DMS153 (cell line): Measurements from ENCODE around the gene KRTAP5-1.

ENCODE experiments used
- DNase-seq: peaks from one replicate; lab custom pipeline; 2025; lab: John Stamatoyannopoulos, UW

KRTAP5-1 gene

DNA sequence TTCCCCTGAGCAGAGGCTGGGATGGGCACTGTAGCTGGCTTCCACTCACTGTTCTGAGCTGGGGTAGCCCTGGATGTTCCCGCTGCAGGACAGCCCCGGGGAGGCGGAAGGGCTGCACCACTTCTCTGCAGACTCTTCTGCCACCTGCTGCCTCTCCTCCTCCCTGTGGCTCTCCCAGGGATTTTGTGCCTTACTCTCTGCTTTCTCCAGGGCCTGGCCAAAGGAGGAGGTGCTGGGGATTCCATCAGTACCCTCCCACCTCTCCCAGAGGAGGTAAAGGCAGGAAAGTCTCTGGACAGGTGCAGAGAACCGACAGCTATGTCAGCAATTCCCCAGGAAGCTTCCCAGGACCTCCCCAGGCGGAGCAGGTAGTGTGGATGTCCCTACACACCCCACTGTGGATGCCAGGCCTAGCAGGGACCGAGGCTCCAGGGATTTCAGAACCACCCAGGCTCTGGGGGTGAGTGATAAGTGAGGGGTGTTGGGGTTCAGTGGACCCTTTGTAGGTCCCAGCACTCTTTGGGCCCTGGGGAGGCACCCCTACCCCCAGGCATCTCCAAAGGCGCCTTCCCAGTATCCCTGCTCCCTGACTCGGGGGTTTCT, 24.3 kb downstream of the KRTAP5-1 start:
- DNase-seq = no peak

DNA sequence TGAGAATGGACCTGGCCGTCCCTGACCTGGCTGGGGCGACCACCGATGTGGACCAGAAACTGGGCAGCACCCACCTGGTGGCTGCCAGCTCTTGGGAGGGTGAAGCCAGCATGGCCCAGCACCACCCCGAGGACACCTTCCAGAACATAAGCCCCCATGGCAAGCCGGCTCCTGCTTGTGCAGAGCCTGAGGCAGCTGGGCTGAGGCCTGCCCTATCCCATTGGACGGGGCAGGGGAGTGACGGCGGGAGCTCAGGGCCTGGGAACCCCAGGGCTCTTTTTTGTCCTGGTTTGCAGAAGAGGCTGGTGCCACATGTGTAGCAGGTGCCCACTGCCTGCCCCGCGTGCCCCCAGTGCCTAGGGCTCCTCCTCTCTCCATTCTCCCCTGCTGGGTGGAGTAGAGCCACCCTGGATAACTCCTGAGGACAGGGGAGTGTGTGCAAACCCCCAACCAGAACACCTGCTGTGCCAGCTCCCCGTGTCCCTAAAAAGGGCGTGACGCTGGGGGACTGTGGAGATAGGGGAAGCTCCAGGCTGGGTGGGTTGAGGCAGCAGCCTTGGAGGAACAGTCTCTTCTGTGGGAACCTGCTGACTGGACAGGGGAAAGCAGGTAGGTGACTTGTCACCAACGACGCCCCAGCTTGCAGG, 25.0 kb downstream of the KRTAP5-1 start:
- no peak for DNase-seq

DNA sequence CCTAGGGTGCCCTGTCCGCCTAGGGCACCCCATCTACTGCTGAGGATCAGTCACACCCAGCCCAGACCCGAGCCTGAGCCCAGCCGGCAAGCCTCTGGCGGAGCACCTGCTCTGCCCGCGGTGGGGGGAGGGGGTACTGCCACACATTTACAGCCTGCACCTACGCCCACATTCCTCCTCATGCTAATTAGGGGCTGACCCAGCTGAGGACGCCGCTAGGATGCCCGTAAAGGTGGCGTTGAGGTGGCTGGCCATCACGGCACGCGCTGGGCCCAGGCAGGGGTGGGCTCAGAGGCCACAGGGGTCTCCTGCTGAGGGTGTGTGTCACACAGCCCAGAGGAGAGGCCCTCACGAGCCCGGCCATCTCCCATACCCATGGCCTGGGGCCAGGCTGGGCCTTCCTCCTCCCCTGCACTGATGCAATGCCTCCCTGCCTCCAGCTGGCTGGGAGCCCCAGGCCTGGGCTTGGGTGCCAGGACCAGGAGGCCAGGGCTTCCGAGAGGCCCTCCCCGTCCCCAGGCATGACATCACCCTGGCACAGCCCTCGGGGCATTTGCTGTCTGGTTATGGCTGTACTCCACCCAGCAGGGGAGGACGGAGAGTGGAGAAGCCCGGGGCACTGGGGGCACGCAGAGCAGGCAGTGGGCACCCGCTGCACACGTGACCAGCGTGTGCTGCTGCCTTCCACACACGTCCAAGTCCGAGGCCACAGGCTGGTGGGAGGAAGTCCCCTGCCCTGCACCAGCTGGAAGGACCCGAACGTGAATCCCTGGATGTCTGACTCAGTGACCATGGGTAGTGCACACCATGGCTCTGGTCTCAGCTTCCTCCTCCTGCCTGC, 25.8 kb downstream of the KRTAP5-1 start:
- DNase-seq = no peak

DNA sequence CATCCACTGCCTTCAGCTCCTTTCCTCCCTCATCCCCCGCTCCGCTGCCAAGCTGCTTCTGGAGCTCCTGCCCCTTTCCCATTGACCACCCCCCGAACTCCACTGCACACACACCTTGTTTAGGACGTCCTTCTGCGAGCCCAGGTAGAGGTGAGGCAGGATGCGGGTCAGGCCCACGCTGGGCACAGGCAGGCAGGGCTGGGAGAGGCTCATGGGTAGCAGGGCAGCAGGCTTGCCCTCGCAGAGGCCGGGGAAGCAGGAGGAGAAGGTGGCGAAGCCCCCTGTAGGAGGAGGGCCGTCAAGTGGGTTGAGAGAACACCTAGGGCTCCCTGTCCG, 26.3 kb downstream of the KRTAP5-1 start:
- no peak for DNase-seq

DNA sequence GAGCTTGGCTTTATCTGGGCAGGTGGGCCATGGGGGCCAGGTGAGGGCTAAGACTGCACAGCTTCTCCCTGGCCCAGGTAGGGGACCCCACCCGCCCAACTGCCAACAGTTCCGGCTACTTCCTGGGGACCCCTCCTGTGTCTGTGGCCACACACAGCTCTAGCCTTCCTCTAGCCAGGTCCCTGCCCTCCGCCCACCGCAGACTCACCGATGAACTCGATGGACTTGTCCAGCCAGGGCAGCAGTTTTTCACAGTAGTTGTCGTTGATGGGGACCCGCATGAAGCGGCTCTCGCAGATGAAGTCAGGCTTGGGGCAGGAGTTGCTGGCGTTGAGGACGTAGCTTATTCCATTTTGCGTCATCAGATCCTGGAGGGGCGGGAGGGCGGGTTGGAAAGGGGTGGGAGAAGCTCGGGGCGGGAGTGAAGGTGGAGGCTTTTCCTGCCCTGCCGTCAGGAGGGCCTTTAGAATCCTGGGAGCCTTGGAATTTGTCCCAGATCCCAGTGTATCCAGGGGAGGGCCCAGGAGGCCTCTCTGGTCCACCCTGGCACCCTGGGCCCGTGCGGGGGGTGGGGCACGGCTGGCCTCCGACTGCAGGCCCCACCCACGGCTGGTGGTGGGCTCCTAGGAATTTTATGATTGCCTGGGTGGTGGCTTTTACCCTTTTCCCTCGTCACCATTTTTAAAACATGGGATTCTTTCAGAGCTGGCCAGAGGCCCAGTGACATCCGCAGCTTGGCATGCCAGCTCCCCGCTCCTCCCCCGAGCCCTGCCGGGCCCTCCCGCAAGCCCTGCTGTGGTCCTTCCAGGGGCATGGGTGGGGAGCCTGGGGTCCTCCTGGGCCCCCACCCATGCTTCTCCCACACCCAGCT, 26.9 kb downstream of the KRTAP5-1 start:
- no peak for DNase-seq

DNA sequence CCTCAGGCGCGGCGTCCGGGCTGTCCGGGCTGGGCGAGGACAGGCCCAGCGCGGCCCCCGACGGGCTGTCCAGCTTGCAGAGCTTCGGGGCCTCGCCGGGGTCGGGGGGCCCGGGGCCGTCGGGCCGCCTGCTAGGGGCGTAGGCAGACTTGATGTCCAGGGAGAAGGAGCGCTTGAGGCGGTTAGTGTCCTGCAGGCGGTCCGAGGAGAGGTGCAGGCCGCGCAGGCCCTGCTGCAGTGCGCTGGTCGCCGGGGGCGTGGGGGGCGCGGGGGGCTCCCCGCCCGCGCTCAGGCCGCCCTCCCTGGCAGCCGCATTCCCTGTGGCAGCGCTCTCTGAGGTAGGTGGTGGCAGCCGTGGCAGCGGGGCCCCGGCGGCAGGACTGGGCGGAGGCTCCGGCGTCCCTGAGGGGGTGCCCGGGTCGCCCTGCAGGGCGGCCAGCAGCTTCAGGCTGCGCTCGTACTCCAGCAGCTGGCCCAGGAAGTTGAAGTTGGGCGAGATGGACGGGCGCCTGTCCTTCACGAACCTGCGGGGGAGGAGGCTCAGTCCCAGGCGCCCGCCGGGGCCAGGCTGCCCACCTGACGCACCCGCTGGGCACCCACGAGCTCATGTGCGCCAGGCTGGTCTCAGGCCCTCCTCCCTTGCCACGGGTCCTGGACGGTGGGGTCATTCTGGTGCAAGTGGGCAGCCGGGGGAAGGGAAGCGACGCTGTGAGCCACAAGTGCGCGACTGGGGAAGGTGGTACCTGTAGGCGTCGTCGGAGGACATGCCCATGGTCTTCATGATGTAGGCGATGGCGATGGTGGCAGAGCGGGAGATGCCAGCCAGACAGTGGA, 27.8 kb downstream of the KRTAP5-1 start:
- no peak for DNase-seq

DNA sequence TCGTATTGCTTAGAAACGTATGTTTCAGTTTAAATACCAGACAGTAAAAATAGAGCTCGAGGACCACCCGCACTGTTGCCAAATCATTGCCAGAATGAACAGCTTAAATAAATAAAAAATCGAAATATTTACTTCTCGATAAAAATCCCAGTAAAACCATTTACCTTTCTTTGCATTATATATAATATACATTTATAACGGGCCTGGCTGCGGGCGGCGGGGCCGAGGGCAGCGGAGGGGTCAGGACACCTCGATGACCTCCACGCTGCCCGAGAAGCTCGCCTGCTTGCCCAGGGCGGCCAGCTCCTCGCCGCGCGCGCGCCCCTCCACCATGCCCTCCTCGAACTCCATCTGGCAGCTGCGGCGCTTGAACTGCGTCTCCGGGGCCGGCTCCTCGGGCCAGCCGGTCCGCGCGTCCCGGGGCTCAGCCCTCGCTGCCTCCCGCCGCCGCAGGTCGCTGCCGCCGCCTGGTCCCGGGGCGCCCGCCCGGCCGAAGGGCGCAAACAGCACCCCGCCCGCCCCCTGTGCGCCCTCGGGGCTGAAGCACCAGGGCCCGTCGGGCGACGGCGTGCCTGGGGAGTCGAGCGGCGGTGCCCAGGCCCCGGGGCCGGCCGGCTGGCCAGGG, 28.7 kb downstream of the KRTAP5-1 start:
- DNase-seq = no peak

DNA sequence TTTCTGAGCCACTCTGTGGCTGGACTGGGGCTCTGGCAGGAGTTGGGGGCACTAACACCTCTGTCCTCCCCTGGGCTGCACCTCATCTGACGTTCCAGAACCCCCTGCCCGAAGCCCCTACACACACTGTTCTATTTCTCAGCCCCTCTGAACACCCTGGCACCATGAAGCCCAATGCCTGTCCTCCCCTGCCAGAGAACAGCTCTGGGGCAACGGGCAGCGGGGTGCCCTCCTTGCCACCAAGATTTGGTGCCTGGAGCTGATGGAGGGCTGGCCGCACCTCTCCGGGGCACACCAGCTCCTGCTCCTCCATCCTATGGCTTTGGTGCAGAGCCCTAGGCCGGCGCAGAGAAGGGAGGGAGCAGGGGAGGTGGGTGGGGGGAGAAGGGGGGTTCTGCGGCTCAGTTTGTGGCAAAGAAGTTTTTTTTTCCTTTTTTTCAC, 29.4 kb downstream of the KRTAP5-1 start:
- DNase-seq = no peak

DNA sequence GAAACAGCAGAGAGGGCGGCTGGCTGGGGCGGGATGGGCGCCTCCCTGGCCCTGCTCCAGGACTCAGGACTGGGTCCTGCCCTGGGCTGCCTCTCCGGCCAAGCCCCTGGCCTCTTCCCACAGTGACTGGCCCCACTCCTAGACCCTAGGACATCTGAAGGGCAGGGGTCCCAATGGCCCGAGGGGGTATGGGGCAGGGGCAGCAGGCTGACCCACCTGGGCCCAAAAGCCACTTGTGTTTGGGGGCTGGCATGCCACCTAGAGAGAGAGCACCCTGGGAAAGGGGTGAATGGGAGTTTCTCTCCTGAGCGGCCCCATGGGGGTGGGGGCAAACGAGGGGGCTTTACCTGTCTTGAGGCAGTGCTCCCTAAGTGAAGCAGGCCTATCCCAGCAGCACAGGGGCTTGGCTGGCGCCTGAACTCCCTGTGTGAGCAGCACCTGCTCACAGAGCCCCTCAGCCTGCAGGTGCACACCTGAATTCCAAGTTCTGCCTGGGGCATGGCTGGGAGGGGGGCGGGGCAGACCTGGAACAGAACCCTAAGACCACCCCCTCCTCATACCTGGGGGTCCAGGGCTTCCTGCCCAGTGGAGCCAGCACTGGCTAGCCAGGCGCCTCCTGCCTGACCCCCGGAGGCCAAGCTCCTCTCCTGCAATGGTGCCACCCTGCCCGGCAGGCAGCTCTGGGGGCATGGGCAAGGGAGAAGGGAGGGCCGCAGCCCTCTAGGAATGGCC, 29.9 kb downstream of the KRTAP5-1 start:
- DNase-seq = no peak

DNA sequence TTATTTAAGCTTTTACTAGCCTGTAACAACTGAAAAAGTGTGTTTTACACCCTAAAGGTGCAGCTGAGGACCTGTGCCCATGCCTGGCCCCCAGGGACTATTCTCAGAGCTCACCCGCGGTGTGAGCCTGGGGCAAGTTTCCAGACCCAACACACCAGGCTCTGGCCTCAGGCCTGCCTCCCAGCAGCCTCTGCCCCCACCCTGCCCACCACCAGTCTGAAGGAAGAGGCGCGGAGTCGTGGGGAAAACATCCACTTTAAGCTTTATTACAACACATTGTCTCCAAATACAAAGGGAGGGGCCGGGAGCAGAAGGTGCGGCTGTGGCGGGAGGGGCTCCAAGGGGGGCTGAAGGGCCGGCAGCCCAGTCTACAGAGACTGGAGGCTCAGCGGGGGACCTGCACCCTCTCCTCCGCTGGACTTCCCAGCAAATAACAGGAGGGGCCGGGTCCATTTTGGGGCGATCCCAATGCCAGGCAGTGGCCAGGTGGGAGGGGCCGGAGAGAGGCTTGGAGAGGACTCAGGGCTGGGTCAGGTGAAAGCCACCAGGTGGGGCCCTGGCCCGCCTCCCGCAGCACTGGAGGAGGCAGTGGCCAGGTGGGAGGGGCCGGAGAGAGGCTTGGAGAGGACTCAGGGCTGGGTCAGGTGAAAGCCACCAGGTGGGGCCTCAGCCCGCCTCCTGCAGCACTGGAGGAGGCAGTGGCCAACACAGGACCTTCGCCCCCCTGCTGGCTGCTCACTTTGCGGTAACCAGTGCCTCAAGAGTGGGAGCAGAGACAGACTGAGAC, 31.1 kb downstream of the KRTAP5-1 start:
- DNase-seq = peak; percentile 71

DNA sequence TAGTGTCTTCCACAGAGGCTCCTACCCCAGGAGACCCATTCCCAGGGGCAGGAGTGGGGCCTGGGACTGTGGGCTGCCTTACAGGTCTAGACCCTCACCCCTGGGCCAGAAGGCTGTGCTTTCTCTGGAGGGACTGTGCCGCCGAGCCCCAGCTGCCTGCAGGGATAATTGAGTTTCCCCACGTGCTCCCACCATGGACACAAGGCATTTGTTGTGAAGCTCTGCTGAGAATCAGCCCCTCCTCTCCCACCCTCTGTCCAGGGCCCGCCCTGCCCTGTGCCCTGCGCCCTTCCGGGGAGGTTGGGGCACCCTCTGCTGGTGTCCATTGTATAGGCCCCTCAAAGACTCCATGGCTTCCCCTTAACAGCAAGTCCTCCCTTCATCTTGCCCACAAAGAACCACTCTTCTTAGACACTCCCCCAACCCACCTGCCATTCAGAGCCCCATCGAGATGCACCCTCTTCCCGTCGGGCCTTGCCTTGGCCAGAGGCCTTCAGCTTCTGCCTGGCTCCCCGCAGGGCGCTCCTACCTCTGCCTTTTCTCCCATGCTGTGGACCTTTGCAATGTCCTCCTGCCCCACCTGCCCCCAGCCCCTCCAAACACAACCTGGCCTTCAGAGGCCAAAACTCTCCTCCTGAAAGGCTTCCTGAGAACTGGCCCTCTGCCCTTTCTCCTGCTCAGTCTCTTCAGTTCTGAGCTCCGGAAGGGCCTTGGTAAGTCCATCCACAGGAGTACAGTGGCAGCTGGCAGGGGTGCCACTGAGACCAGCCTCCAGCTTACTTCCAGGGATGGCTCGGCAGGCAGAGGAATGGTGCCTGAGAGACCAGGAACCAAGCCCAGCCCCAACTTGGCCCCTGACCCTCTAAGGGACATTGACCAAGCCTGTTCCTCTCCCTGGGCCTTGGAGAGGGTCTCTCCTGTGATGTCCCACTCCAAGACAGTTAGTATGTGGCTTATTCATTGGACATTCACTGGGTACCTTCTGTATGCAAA, 35.4 kb downstream of the KRTAP5-1 start:
- no peak for DNase-seq

DNA sequence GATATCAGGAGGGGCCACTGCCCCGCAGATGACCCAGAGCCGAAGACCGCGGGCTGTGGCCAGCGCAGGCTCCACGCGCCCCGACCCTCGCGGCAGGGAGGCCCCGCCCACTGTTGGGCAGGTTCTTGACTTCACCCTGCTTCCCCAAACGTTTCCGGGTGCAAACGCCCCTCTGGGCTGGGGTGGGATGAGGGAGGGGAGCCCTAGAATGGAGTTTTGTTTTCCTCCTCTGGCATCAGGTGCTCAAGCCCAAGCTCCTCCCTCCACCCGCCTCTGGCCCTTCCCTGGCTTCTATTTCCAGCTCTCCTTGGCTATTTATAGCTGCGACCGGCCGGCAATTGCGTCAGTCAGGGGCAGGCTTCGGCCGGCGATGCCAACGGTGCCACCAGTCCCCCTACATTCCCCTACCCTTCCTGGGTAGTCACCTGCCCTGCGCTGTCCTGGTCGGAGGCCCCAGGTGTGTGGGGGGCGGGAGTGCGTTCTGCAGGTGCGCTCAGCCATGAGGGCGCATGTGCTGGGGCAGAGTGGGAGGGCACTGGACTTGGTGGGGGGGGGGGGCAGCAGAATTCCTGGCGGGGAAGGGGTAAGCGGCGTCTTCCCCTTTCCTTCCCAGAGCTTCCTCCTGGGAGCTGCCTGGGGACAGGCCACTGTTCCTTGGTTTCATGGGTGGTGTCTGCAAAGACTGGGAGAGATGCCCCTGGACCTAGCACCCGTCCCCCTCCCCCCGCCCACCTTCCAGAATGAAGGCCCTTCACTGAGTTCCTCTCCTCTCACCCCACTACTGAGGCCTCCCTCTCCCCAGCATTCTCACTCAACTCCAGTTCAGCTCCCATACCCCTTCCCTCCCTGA, 36.6 kb downstream of the KRTAP5-1 start:
- DNase-seq = peak; percentile 85

DNA sequence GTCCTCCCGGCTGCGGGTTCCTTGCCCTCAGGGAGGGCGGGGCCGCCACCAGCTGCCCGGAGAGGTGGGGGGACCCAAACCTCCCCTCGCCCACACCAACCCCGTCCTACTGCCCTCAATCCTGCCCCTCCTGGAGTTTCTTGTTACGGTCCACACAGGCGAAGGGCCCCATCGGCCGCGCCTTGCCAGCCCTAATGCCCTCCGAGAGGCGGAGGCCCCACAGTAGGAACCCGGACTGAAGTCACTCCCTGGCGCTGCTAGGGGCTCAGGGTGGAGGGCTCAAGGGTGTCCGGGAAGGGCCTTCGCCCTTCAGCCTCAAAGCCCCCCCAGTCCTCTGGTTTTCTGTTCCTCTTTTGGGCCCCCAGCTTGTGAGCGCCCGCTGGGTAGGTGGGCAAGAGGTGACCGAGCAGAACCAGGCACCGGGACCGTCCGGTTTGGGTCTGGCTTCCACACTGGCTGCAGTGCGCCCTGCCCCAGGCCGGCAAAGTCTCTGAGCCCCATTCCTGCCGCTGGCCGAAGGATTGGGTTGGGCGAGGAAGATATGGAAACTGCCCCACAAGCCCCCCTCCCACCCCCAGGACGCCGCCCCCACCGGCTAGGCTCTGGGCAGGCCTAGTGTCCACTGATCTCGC, 37.5 kb downstream of the KRTAP5-1 start:
- DNase-seq = no peak

DNA sequence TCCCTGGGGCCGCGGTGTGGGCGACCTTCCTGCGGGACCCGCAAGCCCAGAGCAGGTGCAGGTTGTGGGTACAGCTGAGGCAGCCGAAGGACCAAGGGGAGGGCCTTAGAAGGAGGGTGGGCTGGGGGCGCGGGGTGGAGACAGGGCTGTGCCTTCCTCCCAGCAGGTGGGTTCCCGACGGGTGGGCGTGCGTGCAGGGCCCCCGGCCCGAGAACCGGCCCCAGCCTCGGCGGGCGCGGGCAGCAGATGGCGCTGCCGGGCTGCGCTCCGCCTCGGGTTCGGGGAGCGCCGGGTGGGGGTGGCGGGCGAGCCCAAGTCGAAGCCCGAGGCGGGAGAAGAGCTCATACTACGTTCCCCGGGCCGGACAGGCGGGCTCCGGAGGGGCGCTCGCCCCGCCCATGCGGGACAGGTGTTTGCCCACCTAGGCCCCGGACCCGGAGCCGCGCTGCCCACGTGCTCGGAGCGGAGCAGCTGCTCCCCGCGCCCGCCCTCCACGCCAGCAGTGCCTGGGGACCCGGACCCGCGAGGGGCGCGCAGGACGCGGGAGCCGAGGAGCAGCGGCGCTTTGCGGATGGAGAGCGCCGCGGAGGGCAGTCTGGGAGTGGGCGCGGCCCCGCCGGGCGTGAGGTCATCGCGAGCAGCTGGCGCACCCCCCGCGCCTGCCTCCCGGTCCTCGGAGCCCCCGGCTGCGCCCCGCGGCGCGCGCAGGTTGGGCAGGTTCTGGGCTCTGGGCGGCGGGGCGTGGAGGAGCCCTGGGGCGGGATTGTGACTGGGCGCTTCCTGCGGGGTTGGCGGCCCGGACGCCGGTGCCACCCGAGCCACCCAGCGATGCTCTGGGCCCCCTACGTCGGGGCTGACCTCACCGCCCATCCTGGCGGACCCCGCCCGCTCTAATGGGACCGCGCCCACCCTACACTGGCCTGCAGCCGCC, 38.3 kb downstream of the KRTAP5-1 start:
- peak; percentile 54 for DNase-seq

DNA sequence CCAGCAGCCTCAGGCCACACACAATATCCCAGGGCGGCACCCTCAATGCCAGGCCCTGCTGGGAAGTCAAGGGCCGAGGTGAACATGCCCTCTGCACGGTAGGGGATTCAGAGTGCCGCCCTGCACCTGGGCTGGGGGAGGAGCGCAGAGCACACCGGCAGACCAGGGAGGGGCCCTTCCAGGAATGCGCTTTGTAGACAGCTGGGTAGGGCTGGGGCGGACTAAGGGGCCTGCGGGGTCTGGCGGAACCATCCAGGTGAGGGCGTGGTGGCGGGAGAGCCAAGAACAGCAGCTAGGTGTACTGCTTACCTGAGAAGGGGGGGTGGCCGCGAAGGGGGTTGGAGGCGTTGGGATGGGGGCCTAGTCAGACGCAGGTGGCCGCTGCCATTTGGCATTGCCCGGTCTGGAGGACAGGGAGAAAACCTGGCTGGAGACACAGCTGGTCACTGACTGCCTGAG, 39.0 kb downstream of the KRTAP5-1 start:
- DNase-seq = peak; percentile 38
